ENCODE data around the gene HSD11B1L.
A peak's percentile ranks its signal among the peaks of the same experiment; 100 is the strongest.
"Not testable (repeated sequence)": the region's sequence is repeated elsewhere in the genome, so short reads cannot be mapped to it uniquely, and the experiment has no call there.

HSD11B1L gene

GRCh38 chr19:5703819-5704818 is 23.3 kb downstream of the HSD11B1L start:
- no peak for DNase-seq

DNA sequence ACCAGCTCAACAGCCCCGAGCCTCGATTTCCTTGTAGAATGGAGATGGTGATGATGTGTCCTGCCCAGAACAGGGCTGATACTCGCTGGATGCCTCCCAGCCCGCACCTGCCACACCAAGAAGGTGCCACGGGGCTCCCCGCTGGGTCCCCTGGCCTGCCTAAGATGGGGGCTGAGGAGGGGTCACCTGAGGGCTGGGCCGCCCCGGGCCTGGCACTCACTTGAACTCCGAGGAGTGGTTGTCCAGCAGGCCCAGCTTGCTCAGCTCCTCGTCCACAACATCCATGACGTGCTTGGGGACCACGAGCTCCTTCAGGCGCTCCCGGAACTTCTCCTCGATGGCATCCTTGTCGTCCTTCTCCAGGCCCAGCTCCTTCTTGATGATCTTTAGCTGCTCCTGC is 24.7 kb downstream of the HSD11B1L start:
- DNase-seq: no peak

GRCh38 chr19:5706876-5707573 is 26.2 kb downstream of the HSD11B1L start:
- no peak for DNase-seq

DNA sequence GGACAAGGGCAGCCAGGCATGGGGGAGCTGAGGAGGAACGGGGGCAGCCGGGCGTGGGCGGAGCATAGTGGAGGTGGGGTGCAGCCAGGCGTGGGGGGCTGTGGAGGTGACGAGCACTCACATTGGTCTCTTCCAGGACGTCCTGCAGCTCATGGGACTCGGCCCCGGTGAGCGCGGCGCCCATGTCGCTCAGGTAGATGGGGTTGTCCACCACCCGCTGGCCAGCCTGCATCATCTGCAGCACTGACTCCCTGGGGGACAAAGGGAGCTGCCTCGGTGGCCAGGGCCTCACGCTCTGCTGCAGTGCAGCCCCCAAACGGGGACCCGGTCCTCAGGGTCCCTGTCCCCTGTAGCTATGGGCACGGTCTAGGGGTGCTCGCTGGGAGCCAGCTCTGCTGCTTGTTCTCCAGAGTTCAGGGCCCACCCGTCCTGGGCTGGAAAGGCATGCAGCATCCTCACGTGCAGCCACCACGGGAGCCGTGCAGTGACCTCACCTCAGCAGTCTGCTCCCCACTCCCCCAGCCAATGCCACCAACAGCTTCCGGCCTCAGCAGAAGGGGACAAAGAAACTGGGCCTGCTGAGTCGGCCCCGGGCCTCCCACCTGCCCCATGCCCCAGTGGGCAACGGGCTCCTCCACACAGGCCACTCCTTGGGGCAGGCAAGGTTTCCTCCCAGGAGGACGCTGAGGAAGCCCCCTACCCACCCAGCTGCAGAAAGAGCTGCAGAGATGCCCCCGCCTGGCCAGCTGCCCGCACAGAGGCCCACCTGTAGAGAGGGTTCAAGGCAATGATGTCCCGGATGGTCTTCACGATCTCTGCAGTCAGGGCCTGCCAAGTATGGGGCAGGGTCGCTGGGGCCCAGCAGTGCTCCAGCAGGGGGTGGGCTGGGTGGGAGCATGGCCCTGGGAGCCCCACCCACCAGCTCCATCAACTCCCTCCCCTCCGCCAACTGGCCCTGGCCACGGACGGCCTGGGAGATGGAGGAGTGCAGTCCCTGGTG is 27.0 kb downstream of the HSD11B1L start:
- DNase-seq: no peak

GRCh38 chr19:5711025-5711424 is 30.2 kb downstream of the HSD11B1L start:
- no peak for DNase-seq

- no peak for DNase-seq
These were observed 30.9 kb downstream of the HSD11B1L start for GRCh38 chr19:5711713-5712161.

DNA sequence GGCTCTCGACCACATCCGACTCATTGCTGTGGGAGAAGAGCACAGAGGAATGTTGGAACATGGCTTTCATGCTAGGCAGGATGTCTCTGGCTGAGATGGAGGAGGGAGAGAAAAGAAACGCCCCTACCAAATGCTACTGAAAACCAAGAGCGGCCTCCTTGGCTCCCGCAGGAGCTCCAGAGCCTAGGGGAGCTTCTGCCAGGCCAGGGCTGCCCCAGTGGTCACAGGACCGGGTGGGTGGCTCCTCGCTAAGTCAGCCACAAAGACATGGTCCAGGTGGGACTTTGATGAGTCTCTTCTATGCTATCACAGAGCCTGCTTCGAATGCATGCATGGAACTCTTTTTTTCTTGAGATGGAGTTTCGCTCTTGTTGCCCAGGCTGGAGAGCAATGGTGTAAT is 32.4 kb downstream of the HSD11B1L start:
- no peak for DNase-seq

GRCh38 chr19:5714816-5715215 is 34.0 kb downstream of the HSD11B1L start:
- no peak for DNase-seq

DNA sequence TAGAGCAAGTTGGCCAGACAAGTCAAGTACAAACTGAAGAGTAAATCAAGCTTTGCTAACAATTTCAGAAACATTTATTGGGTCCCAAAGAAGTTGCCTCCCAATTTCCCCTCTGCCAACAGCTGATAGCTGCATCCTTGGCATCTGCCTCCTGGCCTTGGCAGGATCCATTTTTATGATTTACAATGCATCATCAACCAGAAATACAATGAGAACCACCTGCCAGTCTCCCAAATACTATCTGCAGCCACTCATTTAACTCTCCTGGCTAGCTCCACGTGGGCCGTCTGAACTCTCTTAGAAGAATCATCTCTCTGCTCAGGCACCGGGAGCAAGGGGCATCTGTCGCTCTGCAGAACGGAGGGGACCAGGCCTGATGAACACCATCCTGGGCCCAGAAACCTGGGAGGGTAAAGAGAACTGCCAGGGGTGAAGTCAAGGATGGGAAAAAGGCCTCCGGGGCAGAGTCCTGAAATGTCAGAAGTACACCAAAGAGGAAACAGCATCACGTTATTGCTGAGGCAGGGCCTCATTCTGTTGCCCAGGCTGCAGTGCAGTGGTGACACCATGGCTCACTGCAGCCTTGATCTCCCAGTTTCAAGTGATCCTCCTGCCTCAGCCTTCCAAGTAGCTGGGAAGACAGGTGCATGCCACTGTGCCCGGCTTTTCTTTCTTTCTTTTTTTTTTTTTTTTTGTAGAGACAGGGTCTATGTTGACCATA is 36.5 kb downstream of the HSD11B1L start:
- no peak for DNase-seq

- no peak for DNase-seq
These were observed 37.3 kb downstream of the HSD11B1L start for GRCh38 chr19:5718037-5718578.

- no peak for DNase-seq
These were observed 37.9 kb downstream of the HSD11B1L start for GRCh38 chr19:5718579-5719273.

- peak in 1 of 2 experiments; percentile 27 for DNase-seq
These were observed 38.6 kb downstream of the HSD11B1L start for GRCh38 chr19:5719274-5719960.

GRCh38 chr19:5719961-5720790 is 39.3 kb downstream of the HSD11B1L start, which contains the start of the genes CATSPERD and LONP1:
TSS of gene CATSPERD (plus strand) at chr19:5720637. CDS start at chr19:5720738, 101 bp downstream.
TSS of gene LONP1 (minus strand) at chr19:5720146. CDS start at chr19:5720132, 14 bp downstream.
- peak; percentile 98 to 99 for DNase-seq

GRCh38 chr19:5727453-5728050 is 46.7 kb downstream of the HSD11B1L start:
- DNase-seq: no peak

DNA sequence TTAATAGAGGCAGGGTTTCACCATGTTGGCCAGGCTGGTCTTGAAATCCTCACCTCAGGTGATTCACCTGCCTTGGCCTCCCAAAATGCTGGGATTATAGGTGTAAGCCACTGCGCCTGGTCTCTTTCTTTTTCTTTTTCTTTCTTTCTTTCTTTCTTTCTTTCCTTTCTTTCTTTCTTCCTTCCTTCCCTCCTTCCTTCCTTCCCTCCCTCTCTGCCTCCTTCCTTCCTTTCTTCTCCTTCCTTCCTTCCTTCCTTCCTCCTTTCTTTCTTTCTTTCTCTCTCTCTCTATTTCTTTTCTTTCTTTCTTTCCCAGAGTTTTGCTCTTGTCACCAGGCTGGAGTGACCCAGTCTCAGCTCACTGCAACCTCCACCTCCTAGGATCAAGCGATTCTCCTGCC is 52.3 kb downstream of the HSD11B1L start:
- not testable (repeated sequence) for DNase-seq
